Measurements from ENCODE around the gene ADAMTSL1.

The ADAMTSL1 gene

DNA sequence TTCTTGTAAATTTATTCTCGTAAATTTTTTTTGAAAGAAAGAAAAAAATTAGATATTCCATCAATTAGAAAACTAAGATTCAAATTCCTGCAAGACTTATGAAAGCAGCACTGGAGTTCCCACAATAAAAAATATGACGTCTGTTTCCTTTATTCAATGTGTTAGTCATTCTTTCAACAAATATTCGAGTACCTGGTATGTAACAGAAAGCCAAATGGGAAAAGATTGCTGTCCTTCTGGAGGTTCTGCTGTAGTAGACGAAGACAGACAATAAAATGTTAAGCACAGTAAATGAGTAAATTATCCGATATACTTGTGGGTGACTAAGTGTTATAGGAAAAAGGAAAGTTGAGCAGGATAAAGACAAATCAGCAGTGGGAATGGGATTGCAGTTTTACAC is 92.2 kb downstream of the ADAMTSL1 start:
- DNase-seq = no peak

DNA sequence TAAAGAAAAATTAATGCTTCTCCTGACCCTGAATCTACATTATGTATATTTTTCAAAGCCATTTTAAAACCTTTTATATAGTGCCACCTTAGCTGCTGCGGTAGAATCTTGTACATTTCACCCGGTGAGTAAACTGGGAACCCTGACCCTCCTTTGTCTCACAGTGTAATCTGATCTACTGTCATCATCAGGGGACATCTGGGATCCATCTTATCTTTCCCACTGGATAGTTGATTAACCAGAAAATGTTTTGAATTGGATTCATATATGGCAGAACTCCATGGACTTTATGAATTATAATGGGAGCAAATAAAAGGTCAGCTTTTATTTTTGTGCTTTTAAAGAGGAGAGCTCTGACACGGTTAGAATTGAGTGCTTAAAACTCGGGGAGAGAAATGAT is 95.0 kb downstream of the ADAMTSL1 start:
- peak; percentile 24 for DNase-seq

DNA sequence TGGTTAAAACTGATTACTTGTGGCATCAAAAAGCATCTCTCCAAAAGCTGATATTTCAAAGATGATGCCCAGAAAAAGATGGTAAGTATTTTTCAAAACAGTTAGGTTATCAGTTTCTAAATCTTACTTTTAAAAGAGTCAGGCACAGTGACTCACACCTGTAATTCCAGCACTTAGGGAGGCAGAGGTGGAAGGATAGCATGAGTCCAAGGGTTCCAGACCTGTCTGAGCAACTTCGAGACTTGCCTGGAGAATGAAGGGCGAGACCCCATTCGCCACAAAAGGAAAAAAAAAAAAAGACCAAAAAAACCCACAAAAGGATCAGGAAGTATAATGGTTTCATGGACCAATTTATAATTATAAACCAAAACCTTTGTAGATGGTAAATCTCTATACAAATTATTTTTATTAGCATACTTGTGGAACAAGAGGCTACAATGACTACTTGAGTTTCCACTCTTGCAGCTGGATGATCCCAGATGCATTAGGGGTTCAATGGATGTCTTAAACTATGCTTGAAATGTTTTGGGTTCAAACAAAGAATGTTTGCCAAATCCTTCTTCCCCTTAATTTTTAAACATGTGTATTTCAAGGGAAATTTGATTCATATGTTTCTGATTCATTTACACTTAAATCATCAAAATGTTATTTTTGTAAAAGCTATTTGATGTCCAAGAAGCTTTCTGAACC is 96.1 kb downstream of the ADAMTSL1 start:
- DNase-seq = no peak

DNA sequence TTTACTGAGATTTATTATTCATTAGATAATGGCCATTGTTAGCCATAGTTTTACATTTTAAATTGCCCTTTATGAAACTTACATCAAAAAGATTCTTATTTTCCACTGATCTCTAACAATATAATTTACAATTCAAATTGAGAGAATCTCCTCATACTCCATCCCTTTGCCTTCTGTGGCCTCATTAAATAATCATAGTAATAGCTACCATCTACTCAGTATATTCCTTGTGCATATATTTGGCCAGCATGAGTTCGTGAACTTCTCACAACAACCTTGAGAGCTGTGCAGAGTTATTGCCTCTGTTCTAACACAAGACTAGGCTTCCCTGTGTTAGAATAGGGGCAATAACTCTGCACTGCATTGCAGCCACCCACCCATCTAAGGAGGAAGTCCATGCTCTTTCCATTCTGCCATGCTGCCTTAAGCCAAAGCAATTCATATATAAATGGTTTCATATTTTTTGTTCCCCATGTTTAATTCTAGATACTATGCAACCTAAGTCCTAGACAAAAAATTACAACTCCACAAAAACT is 99.1 kb downstream of the ADAMTSL1 start:
- no peak for DNase-seq

DNA sequence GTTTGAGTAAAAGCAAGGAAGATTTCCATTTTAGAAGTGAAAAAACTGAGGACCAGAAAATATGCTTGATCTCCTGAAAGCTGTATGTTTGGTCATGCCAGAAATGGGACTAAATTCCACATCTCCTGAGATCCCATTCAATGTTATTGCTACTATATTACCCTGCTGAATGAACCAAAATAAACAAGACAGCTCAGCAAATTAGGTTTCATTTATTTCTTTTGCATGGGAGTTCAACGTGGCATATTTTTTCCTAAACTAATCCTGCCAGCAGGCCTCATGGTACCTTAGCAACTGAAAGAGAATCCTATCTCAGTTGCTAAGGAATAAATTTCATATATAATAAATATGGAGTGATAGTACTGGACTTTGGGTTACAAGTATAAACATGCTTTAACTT is 101.7 kb downstream of the ADAMTSL1 start:
- no peak for DNase-seq

DNA sequence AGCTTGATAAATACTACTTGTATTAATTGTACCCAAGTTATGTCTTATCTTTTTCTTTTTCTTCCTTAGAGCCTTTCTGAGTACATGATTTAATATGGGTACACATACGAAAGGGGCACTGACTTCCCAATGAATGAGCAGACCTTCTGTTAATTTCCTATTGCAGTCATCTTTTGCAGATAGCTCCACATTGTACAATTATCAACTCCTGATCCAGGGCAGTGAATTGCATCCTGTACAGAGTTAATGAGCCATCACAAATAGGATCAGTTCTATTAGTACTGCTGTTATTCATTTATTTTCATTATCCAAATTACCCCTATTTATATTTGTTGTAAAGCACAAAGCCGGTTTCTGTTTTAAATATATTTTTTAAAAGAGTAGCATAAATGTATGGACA is 105.6 kb downstream of the ADAMTSL1 start:
- peak; percentile 26 for DNase-seq

DNA sequence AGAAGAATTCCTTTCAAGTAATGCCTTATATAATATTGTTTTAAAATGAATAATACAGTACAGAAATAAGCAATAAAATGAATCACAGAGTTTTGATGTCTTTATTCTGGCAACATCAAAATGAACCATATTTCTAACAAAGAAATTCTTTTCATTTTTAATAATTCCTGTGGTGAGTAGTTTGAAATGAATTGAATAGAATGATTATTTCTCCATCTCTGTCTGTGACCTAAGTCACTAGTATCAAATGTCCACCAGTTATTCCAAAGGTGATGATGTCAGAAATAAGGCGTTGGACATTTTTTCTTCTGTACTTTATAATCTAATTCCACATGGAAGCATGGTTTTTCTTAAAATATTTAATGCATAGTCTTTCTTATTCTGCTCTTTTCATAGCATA is 106.2 kb downstream of the ADAMTSL1 start:
- DNase-seq = no peak

DNA sequence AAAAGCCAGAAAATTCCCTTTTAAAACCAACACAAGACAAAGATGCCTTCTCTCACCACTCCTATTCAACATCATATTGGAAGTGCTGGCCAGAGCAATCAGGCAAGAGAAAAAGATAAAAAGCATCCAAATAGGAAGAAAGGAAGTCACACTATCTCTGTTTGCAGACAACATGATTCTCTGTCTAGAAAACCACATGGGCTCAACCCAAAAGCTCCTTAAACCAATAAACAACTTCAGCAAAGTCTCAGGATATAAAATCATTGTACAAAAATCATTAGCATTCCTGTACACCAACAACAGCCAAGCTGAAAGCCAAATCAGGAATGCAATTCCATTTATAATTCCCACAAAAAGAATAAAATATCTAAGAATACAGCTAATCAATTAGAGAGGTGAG is 112.0 kb downstream of the ADAMTSL1 start:
- no peak for DNase-seq

DNA sequence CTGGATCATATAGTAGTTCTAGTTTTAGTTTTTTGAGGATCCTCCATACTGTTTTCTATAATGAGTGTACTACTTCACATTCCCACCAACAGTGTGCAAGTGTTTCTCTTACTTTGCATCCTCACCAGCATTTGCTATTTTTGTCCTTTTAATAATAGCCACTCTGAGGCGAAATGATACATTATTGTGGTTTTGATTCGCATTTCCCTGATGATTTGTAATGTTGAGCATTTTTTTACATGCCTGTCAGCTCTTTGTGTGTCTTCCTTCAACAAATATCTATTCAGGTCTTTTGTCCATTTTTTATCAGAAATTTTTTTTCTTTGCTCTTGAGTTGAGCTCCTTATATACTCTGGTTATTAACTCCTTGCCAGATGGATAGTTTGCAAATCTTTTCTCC is 114.0 kb downstream of the ADAMTSL1 start:
- no peak for DNase-seq

DNA sequence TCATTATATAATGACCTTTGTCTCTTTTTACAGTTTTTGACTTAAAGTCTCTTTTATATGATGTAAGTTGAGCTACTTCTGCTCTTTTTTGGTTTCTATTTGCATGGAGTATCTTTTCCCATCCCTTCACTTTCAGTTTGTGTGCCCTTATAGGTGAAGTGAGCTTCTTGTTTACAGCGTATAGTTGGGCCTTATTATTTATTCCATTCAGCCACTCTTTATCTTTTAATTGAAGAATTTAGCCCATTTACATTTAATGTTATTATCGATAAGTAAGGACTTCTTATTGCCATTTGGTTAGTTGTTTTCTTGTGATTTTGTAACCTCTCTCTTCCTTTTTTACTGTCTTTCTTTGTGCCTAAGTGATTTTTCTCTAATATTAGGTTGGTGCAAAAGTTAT is 117.3 kb downstream of the ADAMTSL1 start:
- DNase-seq = no peak

DNA sequence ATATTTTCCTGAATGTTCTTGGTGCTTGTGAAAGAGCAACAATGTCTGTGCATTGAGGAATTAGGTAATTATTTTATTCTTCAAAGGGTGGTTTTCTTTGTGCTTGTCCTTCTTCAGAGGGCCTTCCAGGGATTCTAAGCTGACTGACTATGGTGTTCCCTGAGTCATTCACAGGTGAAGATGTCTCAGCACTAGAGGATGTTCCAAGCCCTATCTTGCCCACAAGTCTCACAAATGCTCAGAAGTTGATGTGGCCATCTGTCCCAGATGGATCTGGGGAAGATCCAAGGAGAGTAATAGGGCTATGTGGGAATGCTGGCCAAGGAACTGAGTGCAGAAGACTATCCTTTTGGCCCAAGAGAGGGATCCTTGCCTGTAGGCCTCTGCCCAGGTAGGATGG is 120.9 kb downstream of the ADAMTSL1 start:
- no peak for DNase-seq

DNA sequence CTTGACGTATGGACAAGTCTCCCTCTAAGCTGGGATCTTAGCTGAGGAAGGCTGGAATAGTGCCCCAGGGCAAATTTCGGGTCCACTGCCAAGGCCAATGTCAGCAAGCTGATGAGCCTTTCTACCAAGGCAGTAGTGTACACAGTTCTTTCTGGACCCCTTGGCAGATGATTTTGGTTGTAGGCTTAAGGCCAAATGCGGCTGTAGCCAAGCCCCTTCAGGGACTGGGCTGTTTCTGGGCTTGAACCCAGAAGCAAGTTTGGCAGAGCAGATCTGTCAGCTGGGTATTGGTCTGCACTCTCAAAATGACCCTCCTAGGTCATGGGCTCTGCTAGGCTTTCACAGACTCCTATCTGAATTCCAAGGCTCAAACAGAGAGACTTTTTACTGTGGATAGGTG is 121.6 kb downstream of the ADAMTSL1 start:
- no peak for DNase-seq

DNA sequence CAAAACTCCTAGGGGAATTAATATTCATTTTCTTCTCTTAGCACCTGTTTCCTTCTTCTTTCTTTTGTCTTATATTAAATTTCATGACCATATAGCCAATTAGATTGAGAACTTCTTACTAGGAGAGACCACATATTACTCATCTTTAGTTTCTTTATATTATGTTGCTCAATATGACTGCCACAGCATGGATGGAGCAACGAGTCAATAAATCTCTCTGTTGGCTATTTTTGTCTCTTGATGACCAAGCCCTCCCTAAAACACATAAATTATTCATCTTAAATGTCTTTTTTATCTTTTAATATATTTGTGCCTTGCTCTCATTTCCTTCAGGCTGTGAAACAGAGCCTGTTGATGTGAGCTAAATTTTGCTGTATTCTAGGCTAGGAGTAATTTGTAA is 123.0 kb downstream of the ADAMTSL1 start:
- DNase-seq = no peak

DNA sequence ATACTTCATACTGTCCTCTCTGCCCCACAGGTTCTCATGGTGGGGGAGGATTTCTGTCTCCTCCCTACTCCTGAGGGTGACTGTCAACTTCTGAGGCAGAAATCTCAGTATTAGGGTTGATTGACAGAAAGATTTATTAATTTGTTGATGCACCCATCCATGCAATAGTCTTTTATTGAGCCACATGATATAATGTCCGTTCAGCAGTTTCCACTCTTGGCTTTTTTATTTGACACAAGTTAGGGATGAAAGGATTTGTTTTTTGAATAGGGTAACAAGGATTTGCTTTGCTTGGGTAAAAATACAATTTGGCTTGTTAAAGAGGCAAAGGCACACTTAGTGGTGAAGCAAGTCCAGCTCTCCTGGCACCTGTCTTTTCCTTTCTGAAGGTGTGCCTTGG is 125.0 kb downstream of the ADAMTSL1 start:
- DNase-seq = peak; percentile 20

DNA sequence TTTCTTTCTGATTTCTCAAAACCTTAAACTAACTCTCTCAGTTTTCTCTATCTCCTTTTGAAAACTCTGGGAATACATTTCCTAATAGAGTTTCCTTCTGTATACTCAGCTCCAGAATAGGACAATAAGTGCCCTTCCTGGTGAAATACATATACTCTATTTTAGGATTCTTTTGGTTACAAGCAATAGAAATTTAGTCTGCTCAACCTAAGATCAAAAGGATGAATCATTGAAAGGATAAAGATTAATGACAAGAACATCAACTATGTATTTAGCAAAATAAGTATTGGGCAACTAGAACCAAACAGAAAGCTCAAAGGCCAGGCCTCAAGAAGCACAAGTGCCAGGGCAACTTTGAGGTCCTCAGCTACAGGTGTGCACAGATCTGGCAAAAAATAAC is 127.1 kb downstream of the ADAMTSL1 start:
- no peak for DNase-seq

DNA sequence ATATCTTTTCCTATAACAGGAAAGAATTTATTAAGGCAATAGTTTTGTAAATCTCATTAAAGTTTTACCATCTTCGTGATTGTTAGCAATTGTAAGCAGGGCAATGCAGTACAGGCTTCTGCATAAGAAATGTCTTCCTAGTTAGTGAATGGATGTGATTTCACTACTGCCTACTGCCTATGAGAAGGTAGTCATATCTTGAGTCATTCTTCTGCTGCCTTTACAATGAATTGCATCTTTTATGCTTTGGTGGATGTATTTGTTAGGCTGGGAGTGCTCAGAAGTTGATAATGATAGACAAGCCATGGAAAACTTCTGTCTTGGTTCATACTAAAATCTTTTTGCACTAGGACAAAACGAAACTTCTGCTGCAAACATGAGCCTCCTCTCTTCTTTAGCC is 128.0 kb downstream of the ADAMTSL1 start:
- DNase-seq = no peak

DNA sequence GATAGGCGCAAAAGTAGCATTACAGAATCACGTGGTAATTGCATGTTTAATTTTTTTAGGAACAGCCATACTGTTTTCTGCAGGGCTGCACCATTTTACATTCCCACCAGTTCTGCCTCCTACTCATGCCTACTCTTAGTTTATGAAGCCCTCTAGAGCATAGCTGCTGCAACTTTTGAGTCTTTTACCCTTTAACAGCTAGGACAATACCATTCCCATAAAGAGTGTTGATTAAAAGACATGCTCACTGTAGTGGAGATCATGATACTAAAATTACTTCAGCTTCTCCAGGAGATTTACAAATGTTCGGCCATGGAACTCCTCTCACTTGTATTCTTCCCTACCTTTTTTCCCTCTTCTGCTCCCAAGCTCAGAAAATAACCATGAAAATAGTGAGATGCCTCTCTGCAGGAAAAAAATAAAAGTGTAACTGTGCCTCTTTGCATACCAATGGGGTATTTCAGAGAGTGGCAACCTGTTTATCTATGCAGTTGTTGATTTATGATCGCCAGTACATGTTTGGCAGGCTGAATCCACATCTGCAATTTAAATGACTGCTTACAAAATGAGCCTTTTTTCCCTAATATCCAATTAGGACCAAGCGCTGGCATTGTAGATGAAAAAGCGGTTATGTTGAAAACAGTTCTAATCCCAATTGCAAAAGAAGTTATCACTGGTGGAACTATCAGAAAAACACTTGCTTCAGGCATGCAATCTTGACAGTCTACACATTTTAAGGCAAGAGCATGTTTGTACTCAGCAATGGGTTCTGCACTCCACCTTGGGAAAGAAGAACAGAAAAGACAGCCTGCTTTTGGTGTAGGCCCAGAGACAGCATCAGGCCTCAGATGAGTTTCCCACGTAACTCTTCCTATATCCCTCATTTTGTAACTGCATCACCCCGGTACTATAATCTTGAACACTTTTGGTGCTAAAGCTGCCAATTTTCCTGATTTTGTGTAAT is 131.1 kb downstream of the ADAMTSL1 start:
- DNase-seq = no peak

DNA sequence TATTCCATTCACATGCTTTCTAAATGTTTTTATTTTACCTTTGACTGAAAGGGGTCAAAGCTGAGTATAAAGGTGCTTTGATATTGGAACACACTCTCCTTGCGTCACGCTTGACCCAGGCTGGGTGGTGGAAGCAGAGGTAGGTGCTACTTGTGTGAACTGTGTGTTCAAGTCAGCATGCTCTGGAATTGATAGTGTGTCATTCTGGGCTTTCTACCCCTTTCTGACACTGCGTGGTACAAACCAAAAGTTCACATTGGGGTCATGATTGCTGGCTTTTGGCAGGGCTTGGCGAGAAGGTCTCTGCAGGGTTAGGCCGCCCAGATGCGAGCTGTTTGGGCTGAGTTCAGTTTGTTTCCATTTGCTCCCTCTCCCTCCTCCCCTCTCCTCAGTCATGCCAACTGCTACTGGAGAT is 131.8 kb downstream of the ADAMTSL1 start:
- peak; percentile 58 for DNase-seq

DNA sequence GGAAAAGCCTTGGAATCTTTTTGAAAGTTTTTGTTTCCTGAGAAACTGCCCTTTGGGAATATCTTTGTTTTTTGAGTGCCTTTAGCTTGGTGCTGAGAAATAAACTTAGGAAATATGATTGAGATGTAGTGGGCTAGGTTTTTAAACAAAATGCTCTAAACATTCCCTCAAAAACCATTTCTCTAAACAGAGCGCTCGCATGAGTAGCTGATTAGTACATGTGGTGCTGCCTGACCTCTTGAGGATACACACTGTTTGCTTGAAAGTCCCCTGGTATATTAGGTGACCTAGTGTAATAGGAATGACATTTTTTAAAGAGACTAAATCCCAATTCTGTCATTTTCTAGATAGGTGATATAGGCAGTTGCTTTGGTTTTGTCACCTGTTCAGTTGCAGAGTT is 132.3 kb downstream of the ADAMTSL1 start:
- peak; percentile 34 for DNase-seq

DNA sequence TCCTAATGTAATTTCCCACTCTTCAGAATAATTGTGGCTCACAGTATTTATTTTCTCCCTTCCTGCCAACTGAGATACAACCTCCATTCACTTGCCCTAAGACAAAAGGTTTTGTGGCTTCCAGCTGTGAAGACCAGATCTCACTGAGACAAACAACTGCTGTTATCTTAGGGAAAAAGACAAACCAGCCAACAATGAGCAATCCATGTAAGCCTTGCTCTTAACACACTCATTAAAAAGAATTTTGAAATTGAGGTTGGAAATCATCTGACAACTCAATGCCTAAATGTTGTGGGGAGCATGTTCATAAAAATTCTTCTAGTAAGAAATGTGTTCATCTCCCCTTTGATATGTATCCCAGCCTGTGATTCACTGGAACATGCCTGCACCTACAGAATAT is 132.9 kb downstream of the ADAMTSL1 start:
- DNase-seq = peak; percentile 40

DNA sequence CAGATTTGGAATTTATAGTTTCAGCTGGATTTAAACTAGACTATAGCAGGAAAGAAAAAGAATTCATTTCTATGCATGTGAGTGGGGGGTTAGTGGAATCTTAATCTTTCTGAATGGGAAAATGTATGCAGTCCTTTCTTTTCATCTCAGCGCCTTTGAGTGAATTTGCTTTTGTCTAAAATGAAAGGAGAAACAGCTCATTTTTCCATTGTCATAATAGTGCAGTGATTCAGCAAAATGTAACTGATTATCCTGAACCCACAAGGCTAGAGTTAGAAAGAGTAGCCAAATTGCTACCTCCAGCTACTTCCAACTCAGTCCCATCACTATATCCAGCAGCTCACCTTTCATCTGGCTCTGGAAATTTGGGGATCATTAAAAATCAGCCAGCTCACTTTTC is 134.4 kb downstream of the ADAMTSL1 start:
- no peak for DNase-seq

DNA sequence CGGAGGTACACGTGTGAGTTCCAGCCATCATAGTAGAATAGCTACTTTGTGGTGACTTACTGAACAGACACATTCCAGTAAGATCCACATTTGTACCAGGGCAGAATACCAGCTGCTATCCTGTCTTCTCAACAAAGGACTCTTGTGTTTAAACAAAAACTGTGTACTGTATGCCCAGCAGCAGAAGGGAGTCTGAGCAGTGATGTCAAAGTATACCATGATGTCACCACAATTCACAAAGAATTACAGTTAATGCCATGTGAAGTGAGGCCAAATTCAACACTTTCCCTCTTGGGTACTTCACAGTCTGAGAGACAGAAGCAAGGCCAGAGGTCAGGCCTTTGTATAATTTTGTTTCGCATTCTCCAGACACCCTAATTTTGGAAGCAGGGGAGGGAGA is 137.0 kb downstream of the ADAMTSL1 start:
- peak; percentile 83 for DNase-seq

DNA sequence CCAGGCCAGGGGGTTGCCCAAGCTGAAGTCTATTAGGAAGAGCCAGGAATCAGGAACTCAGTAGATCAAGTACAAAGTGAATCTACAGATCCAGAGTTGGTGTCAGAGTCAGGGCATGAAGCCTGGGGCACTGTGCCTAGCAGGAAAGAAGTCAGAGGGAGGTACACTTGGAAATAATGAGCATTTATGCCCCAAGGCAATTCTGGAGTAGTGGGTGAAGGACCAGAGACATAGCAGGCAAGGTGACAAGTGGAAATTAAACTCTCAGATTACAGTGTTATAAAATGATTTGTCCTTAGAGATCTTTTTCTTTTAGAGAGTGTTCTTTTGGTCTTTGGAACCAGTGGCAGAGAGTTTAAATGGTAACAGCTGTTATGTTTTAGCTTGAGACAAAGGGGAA is 138.0 kb downstream of the ADAMTSL1 start:
- no peak for DNase-seq

DNA sequence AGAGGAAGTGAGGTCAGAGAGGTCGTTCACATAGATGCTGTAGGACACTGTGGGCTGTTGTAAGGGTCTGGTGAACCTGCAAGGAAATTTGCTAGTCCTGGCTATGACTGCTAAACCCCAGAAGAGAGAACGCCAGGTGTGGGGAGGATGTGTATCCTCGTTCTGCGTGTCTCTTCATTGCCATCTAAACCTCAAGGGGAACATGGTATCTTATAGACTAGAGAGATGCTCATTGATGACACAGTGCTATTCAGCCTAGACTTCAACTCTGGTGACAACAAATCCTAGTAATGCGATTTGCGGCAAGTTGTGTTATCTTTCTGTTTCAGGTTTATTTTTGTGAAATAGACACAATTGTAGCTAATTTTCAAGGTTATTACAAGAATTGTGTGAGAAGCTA is 140.2 kb downstream of the ADAMTSL1 start:
- no peak for DNase-seq

All from eye (tissue), 1 donor.